C4-2B (cell line): ENCODE results near the gene CUL3.

Experiments used
- CTCF ChIP-seq: fragments of 450-650 bp; conservative IDR thresholded peaks from 2 replicates; pipeline ENCODE4 v1.5.1; 2017; ENCODE audit warnings: mild to moderate bottlenecking
- ZFX ChIP-seq: fragments of 450-650 bp; IDR thresholded peaks from 2 replicates; pipeline ENCODE4 v1.6.1; 2017

DNA sequence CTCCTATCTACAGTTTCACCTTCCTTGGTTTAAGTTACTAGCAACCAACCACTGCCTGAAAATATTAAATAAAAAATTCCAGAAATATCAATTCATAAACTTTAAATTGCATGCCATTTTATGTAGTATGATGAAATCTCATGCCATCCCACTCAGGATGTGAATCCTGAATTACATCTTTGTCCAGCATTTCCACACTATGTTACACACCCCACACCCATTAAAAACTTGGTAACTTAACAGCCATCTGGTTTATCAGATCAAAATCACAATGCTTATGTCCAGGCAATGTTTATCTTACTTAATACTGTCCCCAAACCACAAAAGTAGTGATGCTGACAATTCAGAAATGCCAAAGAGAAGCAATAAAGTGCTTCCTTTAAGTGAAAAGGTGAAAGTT is 21.6 kb downstream of the CUL3 start:
- TF ChIP-seq CTCF (no peak), ZFX (no peak)
